GM12878 (cell line): ENCODE data around the gene FSIP1. TPM values are rescaled to one million over a fixed set of nuclear protein-coding genes. Genes with fewer than 3 reads are reported as not detected.

Experiments
- ATAC-seq: fragments of 200-7000 bp; cut with Tn5 transposase; 3 replicates; pipeline ENCODE4 v1.9.1; 2020; ENCODE audit warnings: mild to moderate bottlenecking, moderate library complexity
- BruUV-seq: library from RNA; stranded (reverse); fragments of 400-500 nt; replicated peaks from 2 replicates; lab custom pipeline; 2021; lab: Mats Ljungman, UMichigan
- CTCF ChIA-PET: fragments of 300-600 bp; sonication (Branson Sonifier 250); formaldehyde crosslinking; extraction: SDS; loops from one replicate; lab custom pipeline; 2021; ENCODE audit warnings: inconsistent platforms; lab: Yijun Ruan, JAX
- POLR2A ChIA-PET: fragments of 350-600 bp; formaldehyde crosslinking; extraction: SDS; loops from one replicate; lab custom pipeline; 2021; ENCODE audit warnings: inconsistent platforms; lab: Charles Lee
- RAD21 ChIA-PET: fragments of 300-600 bp; sonication (Branson Sonifier 250); formaldehyde crosslinking; loops from one replicate; lab custom pipeline; 2023; ENCODE audit warnings: antibody characterized with exemption; ENCODE audit not compliant: unreplicated experiment; lab: Charles Lee
- SMC1A ChIA-PET: fragments of 300-600 bp; sonication (Branson Sonifier 250); formaldehyde crosslinking; loops from one replicate; lab custom pipeline; 2023; ENCODE audit not compliant: unreplicated experiment, uncharacterized antibody; lab: Charles Lee
- DNase-seq: peaks from one replicate; pipeline ENCODE4 v3.0.0-alpha.2; 2011; ENCODE audit warnings: low read depth, low spot score
- FAIRE-seq: peaks from 3 replicates; lab custom pipeline; 2011; peaks lifted over from hg19 to GRCh38; lab: Jason Lieb, UNC
- H2AFZ ChIP-seq: 2 replicates; pipeline ENCODE4 v1.6.0; 2011; ENCODE audit warnings: low read depth, low read length, control low read depth; ENCODE audit not compliant: control insufficient read depth
- H3K27ac ChIP-seq: 2 replicates; pipeline ENCODE4 v1.5.1; 2011; ENCODE audit warnings: control low read depth; ENCODE audit not compliant: control insufficient read depth, insufficient read depth
- H3K27me3 ChIP-seq, 2 experiments: replicated peaks in 1 of 2; 2 replicates each; pipeline versions ENCODE4 v1.6.0 to v1.6.1; 2011; ENCODE audit warnings: low read length in 1 of 2; ENCODE audit not compliant: control insufficient read depth in 2 of 2, insufficient read depth in 2 of 2
- H3K36me3 ChIP-seq, 2 experiments: 2 replicates each; pipeline ENCODE4 v1.5.1; 2011; ENCODE audit warnings: low read length in 1 of 2; ENCODE audit not compliant: control insufficient read depth in 2 of 2, insufficient read depth in 2 of 2
- H3K4me1 ChIP-seq: 2 replicates; pipeline ENCODE4 v1.6.1; 2011; ENCODE audit warnings: mild to moderate bottlenecking, low read length, moderate library complexity, mixed read lengths; ENCODE audit not compliant: control insufficient read depth, insufficient read depth
- H3K4me2 ChIP-seq: 2 replicates; pipeline ENCODE4 v1.6.0; 2011; ENCODE audit warnings: control low read depth; ENCODE audit not compliant: control insufficient read depth, insufficient read depth
- H3K4me3 ChIP-seq: fragments of 200-600 bp; sonication (generic); 2 replicates; pipeline ENCODE4 v1.5.1; 2016
- H3K79me2 ChIP-seq: 2 replicates; pipeline ENCODE4 v1.6.0; 2011; ENCODE audit warnings: low read length; ENCODE audit not compliant: control insufficient read depth, insufficient read depth
- H3K9ac ChIP-seq: 2 replicates; pipeline ENCODE4 v1.8.0; 2011; ENCODE audit warnings: low read length, control low read depth, mixed read lengths; ENCODE audit not compliant: control insufficient read depth, insufficient read depth
- H3K9me3 ChIP-seq: replicated peaks from 3 replicates; pipeline ENCODE4 v1.5.1; 2011; ENCODE audit warnings: mild to moderate bottlenecking, low read length; ENCODE audit not compliant: control insufficient read depth, insufficient read depth
- H4K20me1 ChIP-seq: 2 replicates; pipeline ENCODE4 v1.6.0; 2011; ENCODE audit not compliant: control insufficient read depth, insufficient read depth
- BACH1 ChIP-seq: fragments of 450-650 bp; IDR thresholded peaks from 2 replicates; pipeline ENCODE4 v1.6.1; 2017; ENCODE audit warnings: mild to moderate bottlenecking, borderline replicate concordance
- IKZF1 ChIP-seq: fragments of 450-650 bp; conservative IDR thresholded peaks from 2 replicates; pipeline ENCODE4 v1.6.1; 2017; ENCODE audit warnings: antibody characterized with exemption, mild to moderate bottlenecking
- KAT2A ChIP-seq: conservative IDR thresholded peaks from 2 replicates; pipeline ENCODE4 v1.6.1; 2011; ENCODE audit warnings: low read depth, low read length; ENCODE audit not compliant: control insufficient read depth
- MXI1 ChIP-seq: fragments of 150-350 bp; IDR thresholded peaks from 2 replicates; pipeline ENCODE4 v1.6.1; 2011; ENCODE audit warnings: low read depth, mild to moderate bottlenecking, inconsistent platforms, low read length, improper control_type of control experiment
- NFXL1 ChIP-seq: fragments of 450-650 bp; IDR thresholded peaks from 2 replicates; pipeline ENCODE4 v1.6.1; 2017; ENCODE audit warnings: antibody characterized with exemption, mild to moderate bottlenecking, borderline replicate concordance
- NFYA ChIP-seq: IDR thresholded peaks from 2 replicates; pipeline ENCODE4 v1.6.1; 2011; ENCODE audit warnings: low read depth, mild to moderate bottlenecking, low read length, improper control_type of control experiment, borderline replicate concordance
- POLR2AphosphoS2 ChIP-seq: IDR thresholded peaks from 2 replicates; pipeline ENCODE4 v1.6.1; 2011; ENCODE audit warnings: low read depth, mild to moderate bottlenecking, low read length, improper control_type of control experiment, moderate library complexity
- RAD21 ChIP-seq: IDR thresholded peaks from 2 replicates; pipeline ENCODE4 v1.6.1; 2011; ENCODE audit warnings: mild to moderate bottlenecking, low read depth, low read length, moderate library complexity; ENCODE audit not compliant: insufficient read depth
- RAD51 ChIP-seq: fragments of 450-650 bp; IDR thresholded peaks from 2 replicates; pipeline ENCODE4 v1.6.1; 2016; ENCODE audit warnings: moderate library complexity, mild to moderate bottlenecking, inconsistent platforms
- RCOR1 ChIP-seq: conservative IDR thresholded peaks from 2 replicates; pipeline ENCODE4 v1.6.1; 2012; ENCODE audit warnings: low read depth, low read length, improper control_type of control experiment
- RUNX3 ChIP-seq: IDR thresholded peaks from 2 replicates; pipeline ENCODE4 v1.6.1; 2012; ENCODE audit warnings: low read length, inconsistent platforms
- SIN3A ChIP-seq: IDR thresholded peaks from 2 replicates; pipeline ENCODE4 v1.6.1; 2012; ENCODE audit warnings: low read depth, low read length, improper control_type of control experiment
- SREBF1 ChIP-seq: IDR thresholded peaks from 2 replicates; pipeline ENCODE4 v1.6.1; 2012; ENCODE audit warnings: mild to moderate bottlenecking, low read length
- STAT3 ChIP-seq: IDR thresholded peaks from 2 replicates; pipeline ENCODE4 v1.6.1; 2011; ENCODE audit warnings: low read depth, low read length, improper control_type of control experiment
- TARDBP ChIP-seq: IDR thresholded peaks from 2 replicates; pipeline ENCODE4 v1.6.1; 2016; ENCODE audit warnings: borderline replicate concordance
- USF1 ChIP-seq: IDR thresholded peaks from 2 replicates; pipeline ENCODE4 v1.6.1; 2011; ENCODE audit warnings: borderline replicate concordance, low read depth, mild to moderate bottlenecking, moderate library complexity, mixed read lengths, low read length; ENCODE audit not compliant: insufficient read depth; ENCODE audit errors: extremely low read length
- USF2 ChIP-seq: IDR thresholded peaks from 2 replicates; pipeline ENCODE4 v1.6.1; 2011; ENCODE audit warnings: low read depth, low read length, improper control_type of control experiment, borderline replicate concordance
- ZSCAN29 ChIP-seq: fragments of 450-650 bp; IDR thresholded peaks from 2 replicates; pipeline ENCODE4 v1.6.1; 2017; ENCODE audit warnings: mild to moderate bottlenecking, moderate library complexity
- WGBS: methylation state at CpG from one replicate; pipeline ENCODE4 v1.1.6; 2016; ENCODE audit warnings: low lambda C conversion rate; ENCODE audit not compliant: insufficient replicate concordance, insufficient coverage; ENCODE audit errors: missing lambda C conversion rate; 5-methylcytosine and 5-hydroxymethylcytosine counted together
- in situ Hi-C: fragments of 300-500 bp; cut with MboI; formaldehyde crosslinking; loops from 9 replicates; pipeline ENCODE4 v1.14.3; 2018; ENCODE audit warnings: mixed read lengths
- intact Hi-C: fragments of 100-400 bp; cut with micrococcal nuclease; formaldehyde crosslinking; loops from one replicate; pipeline ENCODE4 v1.14.2; 2022; ENCODE audit not compliant: unreplicated experiment
- polyA plus RNA-seq, 11 experiments: library from polyadenylated mRNA; depleted of rRNA in 4 of 11; unstranded in 6 of 11; stranded (reverse) in 5 of 11; fragments of >200 nt; fragmentation: Nextera tagmentation in 4 of 11; fragmentation: Illumina TruSeq in 1 of 11; extraction: Ambion mirVana in 4 of 11; extraction: Trizol in 1 of 11; gene quantifications; 1 replicate in 1 of 11; 2 replicates in 10 of 11; pipeline versions ENCODE4 v1.2.1 to v1.2.3, GENCODE V29; 2011 to 2016; ENCODE audit warnings: inconsistent platforms in 2 of 11, missing spikeins in 2 of 11, low read depth in 1 of 11
- total RNA-seq, 4 experiments: library from RNA; depleted of rRNA in 3 of 4; stranded (reverse); fragments of >200 nt in 3 of 4; fragmentation: Illumina TruSeq in 1 of 4; extraction: Trizol in 1 of 4; gene quantifications; 2 replicates each; pipeline versions ENCODE4 v1.2.1 to v1.2.3, GENCODE V29; 2013 to 2021
- TF ChIP-seq, protein P1 (sequence below): fragments of 450-650 bp; IDR thresholded peaks from 2 replicates; pipeline ENCODE4 v1.6.1; 2017; ENCODE audit warnings: mild to moderate bottlenecking, moderate library complexity

Gene FSIP1
- total and polyA plus RNA-seq, 10 of the 15 experiments (the other 5 are each of a cell fraction or from before 2014, with no cell fraction given): 0.15 to 0.67 (median 0.35) TPM

DNA sequence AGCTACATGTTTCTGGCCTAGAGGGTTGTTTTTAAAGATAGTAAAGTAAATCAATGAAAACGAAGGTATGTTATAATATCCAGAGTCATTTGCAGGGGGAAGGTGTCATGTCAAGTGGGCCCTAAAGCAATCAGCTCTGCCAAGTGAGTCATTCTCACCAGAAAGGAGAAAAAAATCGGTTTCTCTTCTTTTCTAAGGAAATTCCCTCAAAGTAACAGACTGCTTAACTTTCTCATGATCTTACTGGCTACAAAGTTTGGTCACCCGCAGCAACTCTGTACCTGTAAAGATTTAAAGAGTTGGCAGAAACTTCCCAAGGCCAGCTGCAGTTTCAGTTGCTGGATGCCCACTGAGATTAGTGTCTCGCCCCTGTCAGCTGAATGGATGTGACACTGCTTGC is 5.5 kb upstream of the FSIP1 start:
- H2AFZ ChIP-seq: peak overlapping the region; percentile 55
- BruUV-seq: no TSS peak
- peak; percentile 49 for FAIRE-seq
- ChIA-PET RAD21 (interaction anchor here (0.8 to 3.2 kb wide), 18 partner anchors 10 to 535 kb away, joined by 3 to 52 read pairs (median 4); partner anchors contain the start of gene EIF2AK4), POLR2A (interaction anchor here (0.8 to 1.7 kb wide), 4 partner anchors 85 to 319 kb away, joined by 3 to 7 read pairs (median 4); no protein-coding TSS in a partner anchor), SMC1A (interaction anchor here (0.6 to 4.3 kb wide), 29 partner anchors 10 to 521 kb away, joined by 3 to 80 read pairs (median 4); partner anchors contain the start of gene SRP14), CTCF (interaction anchor here (0.6 to 3.7 kb wide), 28 partner anchors 10 to 549 kb away, joined by 3 to 81 read pairs (median 4); no protein-coding TSS in a partner anchor)
- no peak overlapping the region for H3K4me3 ChIP-seq
- no peaks in the 10 kb centered on the region; a peak in 1 of 4 replicates for H3K36me3 ChIP-seq
- DNase-seq: no peak
- H3K27ac ChIP-seq: no peak overlapping the region
- WGBS: 1% methylated on average over 4 of the region's 4 CpGs
- H4K20me1 ChIP-seq: no peaks in the 10 kb centered on the region
- peaks cover 17% of the 10 kb centered on the region for H3K4me1 ChIP-seq
- peak; percentile 73 for ATAC-seq
- intact Hi-C loops: loop anchor here (5.0 kb wide), 3 partner anchors 144 to 319 kb away; partner anchors contain the start of genes BMF and EIF2AK4
- peak overlapping the region; percentile 30 for H3K4me2 ChIP-seq
- no peaks in the 10 kb centered on the region for H3K27me3 ChIP-seq
- no peak overlapping the region for H3K9ac ChIP-seq
- H3K9me3 ChIP-seq: no peaks in the 10 kb centered on the region
- in situ Hi-C loops: loop anchor here (5.0 to 10.0 kb wide), 3 partner anchors 89 to 487 kb away; partner anchors contain the start of gene BMF
- peaks cover 8% of the 10 kb centered on the region for H3K79me2 ChIP-seq
- TF ChIP-seq RCOR1: no peak
- no peak for TF ChIP-seq BACH1
- no peak for TF ChIP-seq STAT3
- no peak for TF ChIP-seq POLR2AphosphoS2
- TF ChIP-seq NFYA: no peak
- no peak for TF ChIP-seq SIN3A
- peak; percentile 44 for TF ChIP-seq IKZF1
- no peak for TF ChIP-seq RAD21
- TF ChIP-seq TARDBP: no peak
- TF ChIP-seq NFXL1: no peak
- TF ChIP-seq USF2: no peak
- TF ChIP-seq RAD51: no peak
- TF ChIP-seq SREBF1: no peak
- no peak for TF ChIP-seq USF1
- TF ChIP-seq KAT2A: no peak
- peak; percentile 12; the same call in 1 of the 2 replicates for TF ChIP-seq RUNX3
- 0 out of 2 replicates have a peak, but pooled peaks have one; percentile 21 for TF ChIP-seq ZSCAN29
- TF ChIP-seq, protein P1, sequence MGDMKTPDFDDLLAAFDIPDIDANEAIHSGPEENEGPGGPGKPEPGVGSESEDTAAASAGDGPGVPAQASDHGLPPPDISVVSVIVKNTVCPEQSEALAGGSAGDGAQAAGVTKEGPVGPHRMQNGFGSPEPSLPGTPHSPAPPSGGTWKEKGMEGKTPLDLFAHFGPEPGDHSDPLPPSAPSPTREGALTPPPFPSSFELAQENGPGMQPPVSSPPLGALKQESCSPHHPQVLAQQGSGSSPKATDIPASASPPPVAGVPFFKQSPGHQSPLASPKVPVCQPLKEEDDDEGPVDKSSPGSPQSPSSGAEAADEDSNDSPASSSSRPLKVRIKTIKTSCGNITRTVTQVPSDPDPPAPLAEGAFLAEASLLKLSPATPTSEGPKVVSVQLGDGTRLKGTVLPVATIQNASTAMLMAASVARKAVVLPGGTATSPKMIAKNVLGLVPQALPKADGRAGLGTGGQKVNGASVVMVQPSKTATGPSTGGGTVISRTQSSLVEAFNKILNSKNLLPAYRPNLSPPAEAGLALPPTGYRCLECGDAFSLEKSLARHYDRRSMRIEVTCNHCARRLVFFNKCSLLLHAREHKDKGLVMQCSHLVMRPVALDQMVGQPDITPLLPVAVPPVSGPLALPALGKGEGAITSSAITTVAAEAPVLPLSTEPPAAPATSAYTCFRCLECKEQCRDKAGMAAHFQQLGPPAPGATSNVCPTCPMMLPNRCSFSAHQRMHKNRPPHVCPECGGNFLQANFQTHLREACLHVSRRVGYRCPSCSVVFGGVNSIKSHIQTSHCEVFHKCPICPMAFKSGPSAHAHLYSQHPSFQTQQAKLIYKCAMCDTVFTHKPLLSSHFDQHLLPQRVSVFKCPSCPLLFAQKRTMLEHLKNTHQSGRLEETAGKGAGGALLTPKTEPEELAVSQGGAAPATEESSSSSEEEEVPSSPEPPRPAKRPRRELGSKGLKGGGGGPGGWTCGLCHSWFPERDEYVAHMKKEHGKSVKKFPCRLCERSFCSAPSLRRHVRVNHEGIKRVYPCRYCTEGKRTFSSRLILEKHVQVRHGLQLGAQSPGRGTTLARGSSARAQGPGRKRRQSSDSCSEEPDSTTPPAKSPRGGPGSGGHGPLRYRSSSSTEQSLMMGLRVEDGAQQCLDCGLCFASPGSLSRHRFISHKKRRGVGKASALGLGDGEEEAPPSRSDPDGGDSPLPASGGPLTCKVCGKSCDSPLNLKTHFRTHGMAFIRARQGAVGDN: 0 out of 2 replicates have a peak, but pooled peaks have one; percentile 36
- TF ChIP-seq MXI1: no peak
